ENCODE results near the gene ADK. TPM values are rescaled to one million over a fixed set of nuclear protein-coding genes. Genes with fewer than 3 reads are reported as not detected.

Gene ADK
- total and polyA plus RNA-seq, 2 experiments from 2014 or later = 46.7 to 53.7 TPM

DNA sequence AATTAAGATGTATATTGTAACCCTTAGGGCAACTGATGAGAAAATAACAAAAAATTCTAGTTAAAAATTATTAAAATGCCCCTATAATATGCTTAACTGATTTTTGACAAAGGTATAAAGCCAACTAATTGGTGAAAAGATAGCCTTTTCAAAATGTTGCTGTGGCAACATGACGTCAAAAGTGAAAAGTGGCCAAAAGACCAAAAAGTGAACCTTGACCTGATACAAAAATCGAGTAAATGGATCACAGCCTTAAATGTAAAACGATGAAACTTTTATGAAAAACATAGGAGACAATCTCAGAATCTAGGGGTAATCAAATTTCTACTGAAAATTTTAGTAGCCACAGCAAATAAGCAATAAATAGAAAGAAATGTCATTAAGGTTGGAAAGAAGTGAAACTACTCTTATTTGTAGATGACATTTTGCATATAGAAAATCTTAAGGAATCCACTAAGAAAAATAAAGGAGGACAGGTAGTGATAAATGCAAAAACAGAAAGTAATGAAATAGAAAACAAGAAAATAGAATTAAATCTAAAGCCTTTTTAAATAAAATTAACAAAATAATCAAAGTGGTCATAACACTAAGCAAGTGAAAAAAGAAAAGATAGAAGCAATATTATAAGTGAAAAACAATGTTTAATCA is 285.6 kb downstream of the ADK start:
- H3K4me2 ChIP-seq = no peak overlapping the region
- 100% methylated on average over 3 of the region's 3 CpGs for WGBS (ENCODE audit: low lambda C conversion rate, missing lambda C conversion rate)

DNA sequence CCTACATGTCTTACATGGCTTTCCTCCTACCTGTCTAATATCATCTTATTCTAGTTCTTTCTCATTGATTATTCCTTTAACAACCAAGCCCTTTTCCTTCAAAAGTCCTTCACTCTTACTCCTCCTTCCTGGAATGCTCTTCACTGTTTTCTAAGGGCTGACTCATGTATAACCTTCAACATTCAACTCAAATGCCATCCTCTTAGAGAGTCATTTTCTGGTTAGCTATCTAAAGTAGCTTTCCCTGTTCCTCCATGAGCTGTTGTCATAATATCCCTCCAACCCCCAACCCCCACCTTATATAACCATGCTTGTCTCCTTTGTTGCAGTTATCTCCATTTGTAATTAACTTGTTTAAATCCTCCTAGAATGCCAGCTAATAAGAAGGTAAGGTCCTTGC is 286.8 kb downstream of the ADK start:
- Histone ChIP-seq H3K4me3 (no peak overlapping the region), H3K9me2 (replicated peaks; ENCODE audit: insufficient read depth) (no peaks in the 10 kb centered on the region), H3K4me2 (no peak overlapping the region), H4K20me1 (ENCODE audit: insufficient read depth, poor library complexity, severe bottlenecking) (no peaks in the 10 kb centered on the region), H3K36me3 (replicated peaks; ENCODE audit: insufficient read depth, low read depth) (no peaks in the 10 kb centered on the region), H3K27ac (no peak overlapping the region), H3K4me1 (ENCODE audit: insufficient read depth) (peaks cover 5% of the 10 kb centered on the region), H3K27me3 (no peaks in the 10 kb centered on the region), H3K9me3 (ENCODE audit: low read depth) (no peaks in the 10 kb centered on the region), H2AFZ (no peak overlapping the region), H3K79me2 (no peaks in the 10 kb centered on the region)
- DNase-seq (ENCODE audit: low spot score) = no peak
- TF ChIP-seq EZH2phosphoT487 (IDR thresholded peaks at IDR 0.05; ENCODE audit: low read depth, severe bottlenecking, unreplicated experiment) = no peak
- TF ChIP-seq, protein P1, sequence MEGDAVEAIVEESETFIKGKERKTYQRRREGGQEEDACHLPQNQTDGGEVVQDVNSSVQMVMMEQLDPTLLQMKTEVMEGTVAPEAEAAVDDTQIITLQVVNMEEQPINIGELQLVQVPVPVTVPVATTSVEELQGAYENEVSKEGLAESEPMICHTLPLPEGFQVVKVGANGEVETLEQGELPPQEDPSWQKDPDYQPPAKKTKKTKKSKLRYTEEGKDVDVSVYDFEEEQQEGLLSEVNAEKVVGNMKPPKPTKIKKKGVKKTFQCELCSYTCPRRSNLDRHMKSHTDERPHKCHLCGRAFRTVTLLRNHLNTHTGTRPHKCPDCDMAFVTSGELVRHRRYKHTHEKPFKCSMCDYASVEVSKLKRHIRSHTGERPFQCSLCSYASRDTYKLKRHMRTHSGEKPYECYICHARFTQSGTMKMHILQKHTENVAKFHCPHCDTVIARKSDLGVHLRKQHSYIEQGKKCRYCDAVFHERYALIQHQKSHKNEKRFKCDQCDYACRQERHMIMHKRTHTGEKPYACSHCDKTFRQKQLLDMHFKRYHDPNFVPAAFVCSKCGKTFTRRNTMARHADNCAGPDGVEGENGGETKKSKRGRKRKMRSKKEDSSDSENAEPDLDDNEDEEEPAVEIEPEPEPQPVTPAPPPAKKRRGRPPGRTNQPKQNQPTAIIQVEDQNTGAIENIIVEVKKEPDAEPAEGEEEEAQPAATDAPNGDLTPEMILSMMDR (IDR thresholded peaks at IDR 0.05; ENCODE audit: poor library complexity) = no peak

More for the DNA sequence above, 285.6 kb downstream of the ADK start:
- DNase-seq (ENCODE audit: low spot score) = no peak
- Histone ChIP-seq H3K27ac (no peak overlapping the region), H3K27me3 (no peaks in the 10 kb centered on the region), H4K20me1 (ENCODE audit: insufficient read depth, poor library complexity, severe bottlenecking) (no peaks in the 10 kb centered on the region), H3K36me3 (replicated peaks; ENCODE audit: insufficient read depth, low read depth) (no peaks in the 10 kb centered on the region), H3K9me2 (replicated peaks; ENCODE audit: insufficient read depth) (no peaks in the 10 kb centered on the region), H3K4me1 (ENCODE audit: insufficient read depth) (peaks cover 5% of the 10 kb centered on the region), H2AFZ (no peak overlapping the region), H3K9me3 (ENCODE audit: low read depth) (no peaks in the 10 kb centered on the region), H3K4me3 (no peak overlapping the region), H3K79me2 (no peaks in the 10 kb centered on the region)
- no peak for TF ChIP-seq EZH2 (IDR thresholded peaks at IDR 0.05; ENCODE audit: borderline replicate concordance)
- TF ChIP-seq, protein P1 (IDR thresholded peaks at IDR 0.05; ENCODE audit: poor library complexity) = no peak
- no peak for TF ChIP-seq EZH2phosphoT487 (IDR thresholded peaks at IDR 0.05; ENCODE audit: low read depth, severe bottlenecking, unreplicated experiment)

DNA sequence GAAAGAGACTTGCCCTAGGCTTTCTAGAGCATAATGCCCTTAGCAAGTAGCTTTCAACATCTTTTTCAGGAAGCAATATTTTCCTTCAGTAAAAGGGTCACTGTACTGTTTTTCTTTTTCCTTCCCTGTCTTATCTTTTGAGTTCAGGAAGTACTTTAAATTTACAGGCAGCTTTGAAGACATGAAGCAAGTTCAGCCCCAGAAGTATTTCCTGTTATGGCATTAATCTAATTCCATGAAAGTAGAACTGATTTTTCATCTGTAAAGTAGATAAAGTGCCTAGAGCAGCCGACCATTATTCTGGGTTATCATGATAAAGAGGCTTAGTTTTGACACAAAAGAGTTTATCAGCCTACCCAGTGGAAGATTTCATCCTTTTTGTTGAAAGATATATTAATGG is 288.2 kb downstream of the ADK start:
- Histone ChIP-seq H3K9me3 (ENCODE audit: low read depth) (no peaks in the 10 kb centered on the region), H3K27ac (peak overlapping the region; percentile 2), H3K79me2 (no peaks in the 10 kb centered on the region), H3K9me2 (replicated peaks; ENCODE audit: insufficient read depth) (no peaks in the 10 kb centered on the region), H3K36me3 (replicated peaks; ENCODE audit: insufficient read depth, low read depth) (no peaks in the 10 kb centered on the region), H2AFZ (no peak overlapping the region), H3K4me1 (ENCODE audit: insufficient read depth) (no peaks in the 10 kb centered on the region), H3K4me2 (no peak overlapping the region), H3K4me3 (no peak overlapping the region), H3K27me3 (no peaks in the 10 kb centered on the region), H4K20me1 (ENCODE audit: insufficient read depth, poor library complexity, severe bottlenecking) (no peaks in the 10 kb centered on the region)
- TF ChIP-seq EZH2phosphoT487 (IDR thresholded peaks at IDR 0.05; ENCODE audit: low read depth, severe bottlenecking, unreplicated experiment) = no peak
- TF ChIP-seq, protein P1 (IDR thresholded peaks at IDR 0.05; ENCODE audit: poor library complexity) = no peak
- TF ChIP-seq EZH2 (IDR thresholded peaks at IDR 0.05; ENCODE audit: borderline replicate concordance) = no peak
- DNase-seq (ENCODE audit: low spot score) = no peak
- WGBS (ENCODE audit: low lambda C conversion rate, missing lambda C conversion rate) = 8% methylated on average over 1 of the region's 1 CpG

DNA sequence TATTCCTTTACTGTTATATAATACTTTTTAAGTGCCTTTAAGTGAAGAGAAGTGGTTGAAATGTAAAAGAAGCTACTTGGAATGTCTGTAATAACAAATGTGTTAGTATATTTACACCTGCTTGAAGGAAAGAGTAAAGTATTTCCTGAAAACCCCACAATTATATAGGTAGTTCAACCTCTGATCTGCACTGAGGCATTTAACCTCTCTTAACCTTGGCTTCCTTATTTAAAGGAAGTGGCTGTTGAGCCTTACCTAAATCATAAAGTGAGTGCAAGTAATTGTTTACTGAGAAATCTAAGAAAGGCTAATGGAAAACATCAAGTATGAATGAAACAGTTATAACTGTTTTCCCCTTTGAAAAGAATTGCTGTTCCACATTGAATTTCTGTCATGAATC is 294.5 kb downstream of the ADK start:
- Histone ChIP-seq H2AFZ (no peak overlapping the region), H3K27me3 (no peaks in the 10 kb centered on the region), H4K20me1 (ENCODE audit: insufficient read depth, poor library complexity, severe bottlenecking) (no peaks in the 10 kb centered on the region), H3K4me3 (no peak overlapping the region), H3K36me3 (replicated peaks; ENCODE audit: insufficient read depth, low read depth) (no peaks in the 10 kb centered on the region), H3K9me2 (replicated peaks; ENCODE audit: insufficient read depth) (no peaks in the 10 kb centered on the region), H3K27ac (no peak overlapping the region), H3K9me3 (ENCODE audit: low read depth) (no peaks in the 10 kb centered on the region), H3K4me1 (ENCODE audit: insufficient read depth) (no peaks in the 10 kb centered on the region), H3K4me2 (no peak overlapping the region), H3K79me2 (no peaks in the 10 kb centered on the region)
- no peak for DNase-seq (ENCODE audit: low spot score)
- TF ChIP-seq, protein P1 (IDR thresholded peaks at IDR 0.05; ENCODE audit: poor library complexity) = no peak
- TF ChIP-seq EZH2 (IDR thresholded peaks at IDR 0.05; ENCODE audit: borderline replicate concordance) = no peak
